Activated T-helper 2 cell treated with anti-CD3 and anti-CD28 coated beads, Interferon-gamma antibody, Interleukin-2, Interleukin-4, amounts not matched to agents 10 μg/mL and 5 μg/mL and 100 μg/mL, durations not matched to agents 14 hours and 24 hours and 36 hours (primary cell): Measurements from ENCODE around the gene ACE2. TPM values are rescaled to one million over a fixed set of nuclear protein-coding genes. Genes with fewer than 3 reads are reported as not detected.
"Not testable (repeated sequence)": the region's sequence is repeated elsewhere in the genome, so short reads cannot be mapped to it uniquely, and the experiment has no call there.

Experiments used
- DNase-seq: peaks from one replicate; pipeline ENCODE4 v3.0.0; 2021; ENCODE audit warnings: low spot score
- H3K27ac Mint-ChIP-seq: one replicate; pipeline ENCODE4 v1.8.0; 2021; ENCODE audit warnings: mixed read lengths
- H3K27me3 Mint-ChIP-seq: one replicate; pipeline ENCODE4 v1.8.0; 2021; ENCODE audit warnings: low read depth, mixed read lengths
- H3K36me3 Mint-ChIP-seq: one replicate; pipeline ENCODE4 v1.8.0; 2021; ENCODE audit warnings: low read depth, mixed read lengths
- H3K4me1 Mint-ChIP-seq: one replicate; pipeline ENCODE4 v1.8.0; 2021; ENCODE audit warnings: low read depth, mixed read lengths
- H3K4me3 Mint-ChIP-seq: one replicate; pipeline ENCODE4 v1.8.0; 2021; ENCODE audit warnings: low read depth, mild to moderate bottlenecking, moderate library complexity, mixed read lengths
- H3K9me3 Mint-ChIP-seq: one replicate; pipeline ENCODE4 v1.8.0; 2021; ENCODE audit warnings: mixed read lengths
- intact Hi-C: fragments of 100-400 bp; cut with micrococcal nuclease; formaldehyde crosslinking; loops from one replicate; pipeline ENCODE4 v1.15.1; 2023
- total RNA-seq: library from RNA; stranded (reverse); gene quantifications from 2 replicates; pipeline ENCODE4 v1.2.3, GENCODE V29; 2022

Gene ACE2
- not detected in 2 replicates for total RNA-seq

- H3K4me3 Mint-ChIP-seq: no peak within 1 kb of the TSS
- DNase-seq: no peak
- no peaks in the 10 kb centered on the region for H3K9me3 Mint-ChIP-seq
- no peaks in the 10 kb centered on the region for H3K36me3 Mint-ChIP-seq
- no peaks in the 10 kb centered on the region for H3K4me1 Mint-ChIP-seq
- H3K27ac Mint-ChIP-seq: no peak within 1 kb of the TSS
- peaks cover 2% of the 10 kb centered on the region for H3K27me3 Mint-ChIP-seq
- intact Hi-C loops: no loop called here
Measured at GRCh38 chrX:15600745-15601144, at the start of gene ACE2. Gene ACE2 (minus strand): TSS chrX:15600960. CDS start chrX:15600911, 49 bp downstream.

- H3K36me3 Mint-ChIP-seq, H3K27ac Mint-ChIP-seq, intact Hi-C loops, DNase-seq, H3K27me3 Mint-ChIP-seq, H3K9me3 Mint-ChIP-seq, H3K4me3 Mint-ChIP-seq: not testable (repeated sequence)
- peaks cover 13% of the 10 kb centered on the region for H3K4me1 Mint-ChIP-seq
Measured at GRCh38 chrX:15647510-15647909, 46.8 kb upstream of the ACE2 start.

- Mint-ChIP-seq H3K4me3 (no peak overlapping the region), H3K4me1 (peaks cover 13% of the 10 kb centered on the region), H3K9me3 (no peaks in the 10 kb centered on the region), H3K27ac (no peak overlapping the region), H3K27me3 (peaks cover 9% of the 10 kb centered on the region), H3K36me3 (no peaks in the 10 kb centered on the region)
- no peak for DNase-seq
- intact Hi-C loops: no loop called here
Measured at GRCh38 chrX:15646543-15646942, 45.8 kb upstream of the ACE2 start.

- intact Hi-C loops: no loop called here
- peaks cover 9% of the 10 kb centered on the region for H3K27me3 Mint-ChIP-seq
- no peaks in the 10 kb centered on the region for H3K36me3 Mint-ChIP-seq
- H3K27ac Mint-ChIP-seq: no peak overlapping the region
- H3K4me3 Mint-ChIP-seq: no peak overlapping the region
- peaks cover 13% of the 10 kb centered on the region for H3K4me1 Mint-ChIP-seq
- no peaks in the 10 kb centered on the region for H3K9me3 Mint-ChIP-seq
- no peak for DNase-seq
Measured at GRCh38 chrX:15646031-15646430, 45.3 kb upstream of the ACE2 start.

- DNase-seq: no peak
- Mint-ChIP-seq H3K27me3 (peaks cover 9% of the 10 kb centered on the region), H3K27ac (no peak overlapping the region), H3K36me3 (no peaks in the 10 kb centered on the region), H3K4me1 (peaks cover 13% of the 10 kb centered on the region), H3K4me3 (no peak overlapping the region), H3K9me3 (no peaks in the 10 kb centered on the region)
- intact Hi-C loops: no loop called here
Measured at GRCh38 chrX:15645266-15645665, 44.5 kb upstream of the ACE2 start.

- Mint-ChIP-seq H3K27me3 (peaks cover 9% of the 10 kb centered on the region), H3K36me3 (no peaks in the 10 kb centered on the region), H3K4me3 (no peak overlapping the region), H3K27ac (no peak overlapping the region), H3K4me1 (peaks cover 13% of the 10 kb centered on the region), H3K9me3 (no peaks in the 10 kb centered on the region)
- DNase-seq: no peak
- intact Hi-C loops: no loop called here
Measured at GRCh38 chrX:15644560-15644872, 43.8 kb upstream of the ACE2 start.

GRCh38 chrX:15643786-15644559 lies 43.2 kb upstream of the ACE2 start:
- Mint-ChIP-seq H3K36me3 (no peaks in the 10 kb centered on the region), H3K4me1 (peaks cover 13% of the 10 kb centered on the region), H3K27ac (no peak overlapping the region), H3K9me3 (no peaks in the 10 kb centered on the region), H3K27me3 (peaks cover 9% of the 10 kb centered on the region), H3K4me3 (no peak overlapping the region)
- DNase-seq: no peak
- intact Hi-C loops: no loop called here

- no peak overlapping the region for H3K27ac Mint-ChIP-seq
- no peak overlapping the region for H3K4me3 Mint-ChIP-seq
- no peaks in the 10 kb centered on the region for H3K4me1 Mint-ChIP-seq
- H3K27me3 Mint-ChIP-seq: peaks cover 5% of the 10 kb centered on the region
- no peak for DNase-seq
- H3K9me3 Mint-ChIP-seq: no peaks in the 10 kb centered on the region
- H3K36me3 Mint-ChIP-seq: no peaks in the 10 kb centered on the region
- intact Hi-C loops: no loop called here
Measured at GRCh38 chrX:15631637-15632036, 30.9 kb upstream of the ACE2 start.

GRCh38 chrX:15623054-15623453 lies 22.3 kb upstream of the ACE2 start:
- DNase-seq: no peak
- H3K27ac Mint-ChIP-seq: no peak overlapping the region
- intact Hi-C loops: no loop called here
- peaks cover 2% of the 10 kb centered on the region for H3K27me3 Mint-ChIP-seq
- H3K36me3 Mint-ChIP-seq: no peaks in the 10 kb centered on the region
- H3K4me3 Mint-ChIP-seq: no peak overlapping the region
- H3K9me3 Mint-ChIP-seq: no peaks in the 10 kb centered on the region
- H3K4me1 Mint-ChIP-seq: no peaks in the 10 kb centered on the region

- Mint-ChIP-seq H3K27ac (no peak overlapping the region), H3K27me3 (peaks cover 5% of the 10 kb centered on the region)
- intact Hi-C loops: no loop called here
Measured at GRCh38 chrX:15619053-15619755, 18.4 kb upstream of the ACE2 start.

GRCh38 chrX:15617111-15617510 lies 16.4 kb upstream of the ACE2 start:
- Mint-ChIP-seq H3K36me3 (no peaks in the 10 kb centered on the region), H3K9me3 (no peaks in the 10 kb centered on the region), H3K27ac (no peak overlapping the region), H3K4me3 (no peak overlapping the region), H3K27me3 (peaks cover 5% of the 10 kb centered on the region), H3K4me1 (no peaks in the 10 kb centered on the region)
- DNase-seq: no peak
- intact Hi-C loops: no loop called here

More at GRCh38 chrX:15619053-15619755, 18.4 kb upstream of the ACE2 start:
- DNase-seq: no peak
- no peaks in the 10 kb centered on the region for H3K36me3 Mint-ChIP-seq
- no peaks in the 10 kb centered on the region for H3K9me3 Mint-ChIP-seq
- H3K4me1 Mint-ChIP-seq: no peaks in the 10 kb centered on the region
- H3K4me3 Mint-ChIP-seq: no peak overlapping the region

- Mint-ChIP-seq H3K4me1 (no peaks in the 10 kb centered on the region), H3K27me3 (peaks cover 5% of the 10 kb centered on the region), H3K36me3 (no peaks in the 10 kb centered on the region), H3K4me3 (no peak overlapping the region), H3K9me3 (no peaks in the 10 kb centered on the region), H3K27ac (no peak overlapping the region)
- intact Hi-C loops: no loop called here
- no peak for DNase-seq
Measured at GRCh38 chrX:15616531-15616930, 15.8 kb upstream of the ACE2 start.

- no peaks in the 10 kb centered on the region for H3K27me3 Mint-ChIP-seq
- no peak for DNase-seq
- H3K9me3 Mint-ChIP-seq: no peaks in the 10 kb centered on the region
- H3K4me3 Mint-ChIP-seq: no peak overlapping the region
- H3K36me3 Mint-ChIP-seq: no peaks in the 10 kb centered on the region
- intact Hi-C loops: no loop called here
- no peaks in the 10 kb centered on the region for H3K4me1 Mint-ChIP-seq
- H3K27ac Mint-ChIP-seq: no peak overlapping the region
Measured at GRCh38 chrX:15607067-15607466, 6.3 kb upstream of the ACE2 start.
